WTC11 (cell line): Measurements from ENCODE around the gene ATG2A.

Experiments used
- FOXJ3 ChIP-seq: sonication (generic); formaldehyde crosslinking; IDR thresholded peaks from 2 replicates; pipeline ENCODE4 v1.9.0; 2021; ENCODE audit warnings: missing genetic modification reagents, mild to moderate bottlenecking, borderline replicate concordance
- JAZF1 ChIP-seq: fragments of 250-450 bp; sonication (Bioruptor Pico); IDR thresholded peaks from 2 replicates; pipeline ENCODE4 v1.9.0; 2021; ENCODE audit warnings: moderate library complexity, mild to moderate bottlenecking, inconsistent platforms
- NR2C2 ChIP-seq: sonication (generic); formaldehyde crosslinking; IDR thresholded peaks from 2 replicates; pipeline ENCODE4 v1.8.0; 2022; ENCODE audit warnings: mild to moderate bottlenecking, missing genetic modification reagents

DNA sequence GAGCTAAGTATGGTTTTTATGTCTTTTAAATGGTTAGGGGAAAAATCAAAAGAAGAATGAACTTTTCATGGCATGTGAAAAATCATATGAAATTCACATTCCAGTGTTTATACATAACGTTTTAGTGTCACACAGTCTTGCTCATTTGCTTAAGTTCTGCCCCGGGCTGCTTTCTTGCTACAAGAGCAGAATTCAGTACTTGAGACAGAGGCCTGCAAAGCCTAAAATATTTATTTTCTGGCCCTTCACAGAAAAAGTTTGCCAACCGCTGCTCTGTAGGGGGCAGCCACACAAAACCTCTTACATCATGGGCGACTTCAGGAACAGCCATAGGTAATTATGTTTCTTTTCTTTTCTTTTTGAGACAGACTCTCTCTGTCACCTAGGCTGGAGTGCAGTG, 1.0 kb upstream of the ATG2A start:
- TF ChIP-seq JAZF1 (CRISPR knock-in tag) (no peak), FOXJ3 (CRISPR knock-in tag) (no peak), NR2C2 (CRISPR knock-in tag) (no peak)
